GM12891 (cell line): ENCODE data around the gene CD164.

Experiments
- DNase-seq: peaks from one replicate; pipeline ENCODE4 v3.0.0; 2011; ENCODE audit warnings: low spot score; ENCODE audit not compliant: insufficient read length
- FAIRE-seq: peaks from 2 replicates; lab custom pipeline; 2011; peaks lifted over from hg19 to GRCh38; lab: Jason Lieb, UNC
- PAX5 ChIP-seq: IDR thresholded peaks from 2 replicates; pipeline ENCODE4 v1.6.1; 2011; ENCODE audit warnings: low read length, moderate library complexity, mild to moderate bottlenecking; ENCODE audit not compliant: insufficient read depth, severe bottlenecking
- POLR2A ChIP-seq: IDR thresholded peaks from 2 replicates; pipeline ENCODE4 v1.6.1; 2011; ENCODE audit warnings: low read depth, low read length, control low read depth
- POLR2AphosphoS5 ChIP-seq: IDR thresholded peaks from 2 replicates; pipeline ENCODE4 v1.6.1; 2011; ENCODE audit warnings: low read depth, low read length, control low read depth
- POU2F2 ChIP-seq: IDR thresholded peaks from 2 replicates; pipeline ENCODE4 v1.6.1; 2011; ENCODE audit warnings: low read depth, mild to moderate bottlenecking, control low read depth, low read length, moderate library complexity
- SPI1 ChIP-seq: IDR thresholded peaks from 2 replicates; pipeline ENCODE4 v1.6.1; 2011; ENCODE audit warnings: low read depth, low read length, control low read depth
- TAF1 ChIP-seq: IDR thresholded peaks from 2 replicates; pipeline ENCODE4 v1.6.1; 2011; ENCODE audit warnings: low read depth, low read length, control low read depth

CD164 gene

GRCh38 chr6:109396046-109396718 lies 13.9 kb upstream of the CD164 start:
- FAIRE-seq: no peak
- TF ChIP-seq TAF1 (no peak), SPI1 (no peak), POLR2A (no peak), POU2F2 (no peak), PAX5 (no peak), POLR2AphosphoS5 (no peak)
- no peak for DNase-seq

GRCh38 chr6:109393886-109394281 lies 11.6 kb upstream of the CD164 start:
- TF ChIP-seq POU2F2 (no peak), POLR2AphosphoS5 (no peak), PAX5 (no peak), SPI1 (no peak), POLR2A (no peak), TAF1 (no peak)
- DNase-seq (no peak), FAIRE-seq (no peak)

- FAIRE-seq (no peak), DNase-seq (no peak)
- TF ChIP-seq POU2F2 (no peak), TAF1 (no peak), POLR2A (no peak), SPI1 (no peak), POLR2AphosphoS5 (no peak)
Measured at GRCh38 chr6:109393157-109393885, 11.1 kb upstream of the CD164 start.

- DNase-seq (no peak), FAIRE-seq (no peak)
- TF ChIP-seq SPI1 (no peak), POLR2AphosphoS5 (no peak), TAF1 (no peak)
Measured at GRCh38 chr6:109389650-109390274, 7.5 kb upstream of the CD164 start.

GRCh38 chr6:109388265-109388664 lies 6.0 kb upstream of the CD164 start:
- no peak for FAIRE-seq
- TF ChIP-seq TAF1 (no peak), POLR2A (no peak), POLR2AphosphoS5 (no peak), PAX5 (no peak), POU2F2 (no peak), SPI1 (no peak)
- no peak for DNase-seq

- no peak for DNase-seq
- TF ChIP-seq SPI1 (no peak), POLR2A (no peak), POLR2AphosphoS5 (no peak), POU2F2 (no peak), PAX5 (no peak), TAF1 (no peak)
- no peak for FAIRE-seq
Measured at GRCh38 chr6:109383438-109383940, 1.2 kb upstream of the CD164 start.

- TF ChIP-seq POLR2AphosphoS5 (peak; percentile 22; the same call in 1 of the 2 replicates), SPI1 (peak; percentile 62), POLR2A (0 out of 2 replicates have a peak, but pooled peaks have one; percentile 41), PAX5 (no peak), POU2F2 (no peak; the same call in none of the 2 replicates), TAF1 (no peak)
- DNase-seq: peak; percentile 67
- peak; percentile 93 for FAIRE-seq
Measured at GRCh38 chr6:109382576-109383437, 540 bp upstream of the CD164 start.

- FAIRE-seq (peak; percentile 40), DNase-seq (no peak)
Measured at GRCh38 chr6:109381061-109381746, 1.1 kb downstream of the CD164 start.

GRCh38 chr6:109379711-109380110 lies 2.6 kb downstream of the CD164 start:
- TF ChIP-seq SPI1 (no peak), TAF1 (no peak), POU2F2 (no peak), POLR2AphosphoS5 (no peak), POLR2A (no peak), PAX5 (no peak)
- DNase-seq (no peak), FAIRE-seq (no peak)

More at GRCh38 chr6:109381061-109381746, 1.1 kb downstream of the CD164 start:
- no peak for TF ChIP-seq POU2F2
- TF ChIP-seq TAF1: 0 out of 2 replicates have a peak, but pooled peaks have one; percentile 16
